Stimulated activated CD4-positive, alpha-beta T cell treated with anti-CD3 and anti-CD28 coated beads, Interleukin-15, amount 100 ng/mL, for 48 hours (primary cell): ENCODE measurements around the gene SLC66A2.
A peak's percentile ranks its signal among the peaks of the same experiment; 100 is the strongest.
"Not testable (repeated sequence)": the region's sequence is repeated elsewhere in the genome, so short reads cannot be mapped to it uniquely, and the experiment has no call there.

Source experiments
- DNase-seq, 2 donors: peaks; one replicate each; pipeline ENCODE4 v3.0.0-alpha.2; 2020; ENCODE audit warnings: low read depth in 2 of 2

The SLC66A2 gene

DNA sequence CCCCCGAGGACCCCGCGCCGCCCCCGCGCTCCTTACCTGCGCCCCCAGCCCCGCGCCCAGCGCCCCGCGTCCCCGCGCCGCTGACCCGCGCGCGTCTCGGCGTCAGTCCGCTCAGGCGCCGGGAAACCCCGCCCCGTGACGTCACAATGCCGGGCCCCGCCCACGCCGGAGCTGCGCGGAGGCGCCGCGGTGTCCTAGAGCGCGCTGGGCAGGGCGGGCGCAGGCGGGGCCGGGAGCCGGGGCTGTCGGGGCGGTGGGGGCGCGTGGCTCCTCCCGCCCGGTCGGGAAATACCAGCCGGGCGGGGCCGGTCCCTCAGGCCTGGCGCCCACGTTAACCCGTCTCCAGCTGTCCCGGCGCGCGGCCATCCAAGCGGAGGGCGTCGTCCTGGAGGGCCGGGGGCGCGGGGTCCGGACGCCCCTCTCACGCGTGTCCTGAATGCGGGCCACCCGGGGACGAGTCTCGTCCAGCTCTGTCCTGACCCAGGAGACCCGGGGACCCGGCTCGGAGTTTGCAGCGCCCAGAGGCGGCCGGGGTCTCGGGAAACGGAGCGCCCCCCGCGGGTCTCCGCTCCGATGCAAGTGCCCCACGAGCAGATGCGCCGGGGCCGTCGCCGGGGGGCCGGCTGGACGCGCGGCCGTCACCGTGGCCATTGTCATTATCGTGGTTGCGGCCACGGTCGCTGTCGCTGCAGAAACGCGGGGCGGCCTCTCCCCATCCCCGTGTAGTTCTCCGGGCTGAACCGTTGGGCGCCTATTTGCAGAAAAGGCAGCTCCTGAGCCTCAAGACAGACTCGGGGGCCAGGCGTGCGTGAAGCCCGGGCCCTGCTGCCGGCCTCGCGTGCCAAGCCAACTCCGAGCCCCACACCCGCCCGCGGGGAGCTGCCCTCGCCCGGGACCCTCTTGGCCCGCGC lies at the start of gene SLC66A2:
Gene SLC66A2 (minus strand): TSS at position 109 of the 911 bp plus-strand sequence. CDS start 727 bp downstream, outside the sequence.
- peak; percentile 85 to 91 for DNase-seq

DNA sequence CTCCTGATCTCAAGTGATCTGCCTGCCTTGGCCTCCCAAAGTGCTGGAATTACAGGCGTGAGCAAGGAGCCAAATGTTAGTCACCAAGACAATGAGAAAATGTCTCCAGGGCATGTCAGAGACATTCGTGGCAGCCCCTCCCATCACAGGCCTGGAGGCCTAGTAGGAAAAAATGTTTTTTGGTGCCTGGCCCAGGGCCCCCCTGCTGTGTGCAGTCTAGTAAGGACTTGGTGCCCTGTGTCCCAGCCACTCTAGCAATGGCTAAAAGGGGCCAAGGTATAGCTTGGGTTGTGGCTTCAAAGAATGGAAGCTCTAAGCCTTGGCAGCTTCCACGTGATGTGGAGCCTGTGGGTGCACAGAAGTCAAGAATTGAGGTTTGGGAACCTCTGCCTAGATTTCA lies 49.4 kb upstream of the SLC66A2 start:
- DNase-seq: no peak

DNA sequence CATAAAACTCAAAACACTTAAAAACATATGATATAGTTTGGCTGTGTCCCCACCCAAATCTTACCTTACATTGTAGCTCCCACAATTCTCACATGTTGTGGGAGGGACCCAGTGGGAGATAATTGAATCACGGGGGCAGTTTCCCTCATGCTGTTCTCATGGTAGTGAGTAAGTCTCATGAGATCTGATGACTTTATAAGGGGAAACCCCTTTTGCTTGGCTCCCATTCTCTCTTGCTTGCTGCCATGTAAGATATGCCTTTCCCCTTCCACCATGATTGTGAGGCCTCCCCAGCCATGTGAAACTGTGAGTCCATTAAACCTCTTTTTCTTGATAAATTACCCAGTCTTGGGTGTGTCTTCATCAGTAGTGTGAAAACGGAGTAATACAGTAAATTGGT lies 48.2 kb upstream of the SLC66A2 start:
- not testable (repeated sequence) for DNase-seq

DNA sequence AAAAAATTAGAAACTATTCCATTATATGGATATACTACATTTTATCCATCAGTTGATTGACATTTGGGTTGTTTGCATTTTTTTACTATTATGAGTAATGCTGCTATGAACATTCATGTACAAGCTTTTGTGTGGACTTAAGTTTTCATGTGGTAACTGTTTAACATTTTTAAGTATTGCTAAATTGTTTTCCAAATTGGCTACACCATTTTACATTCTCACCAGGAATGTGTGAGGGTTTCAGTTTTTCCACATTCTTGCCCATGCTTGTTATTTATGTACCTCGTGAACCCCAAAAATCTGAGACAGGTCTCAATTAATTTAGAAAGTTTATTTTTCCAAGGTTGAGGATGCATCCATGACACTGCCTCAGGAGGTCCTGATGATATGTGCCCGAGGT lies 40.0 kb upstream of the SLC66A2 start:
- no peak for DNase-seq

DNA sequence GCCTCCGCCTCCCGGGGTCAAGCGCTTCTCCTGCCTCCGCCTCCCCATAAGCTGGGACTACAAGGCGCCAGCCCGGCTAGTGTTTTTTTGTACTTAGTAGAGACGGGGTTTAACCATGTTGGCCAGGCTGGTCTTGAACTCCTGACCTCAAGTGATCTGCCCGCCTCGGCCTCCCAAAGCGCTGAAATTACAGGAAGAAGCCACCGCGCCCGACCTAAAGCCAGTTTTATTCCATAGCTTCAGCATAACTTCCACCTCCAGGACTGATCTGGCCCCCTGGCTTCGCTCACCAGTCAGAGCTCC lies 37.7 kb upstream of the SLC66A2 start:
- DNase-seq: no peak

DNA sequence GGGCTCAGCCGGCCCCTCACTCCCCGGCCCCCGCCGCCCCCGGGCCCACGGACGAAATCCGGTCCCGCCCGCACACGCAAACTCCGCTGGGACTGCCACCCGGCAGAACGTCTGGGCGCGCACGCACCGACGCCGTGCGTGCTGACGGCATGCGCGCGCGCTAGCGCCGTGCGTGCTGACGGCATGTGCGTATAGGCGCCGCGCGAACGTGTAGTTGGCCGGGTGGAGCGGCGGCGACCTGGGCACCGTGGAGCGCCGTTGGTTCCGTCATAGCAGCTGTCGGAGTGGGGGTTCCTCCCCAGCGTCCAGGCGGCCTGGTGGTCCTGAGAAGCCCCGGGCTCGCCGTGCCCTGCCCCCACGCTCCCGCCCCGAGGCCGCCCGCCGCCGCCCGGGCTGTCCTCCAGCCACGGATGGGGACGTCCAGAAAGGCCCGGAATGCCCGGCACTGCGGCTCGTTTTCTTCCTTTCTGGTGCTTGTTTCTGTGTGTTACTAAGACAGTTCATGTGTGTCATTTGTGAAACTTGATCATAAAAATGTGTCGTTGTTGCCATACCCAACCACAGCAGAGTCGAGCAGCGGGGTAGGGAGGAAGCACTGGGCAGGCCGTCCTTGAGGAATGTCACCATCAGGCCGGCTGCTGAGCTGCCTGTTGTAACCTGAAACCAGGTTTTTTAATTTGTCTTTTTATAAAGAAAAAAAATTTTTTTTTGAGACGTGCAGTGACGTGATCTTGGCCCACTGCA lies 37.2 kb upstream of the SLC66A2 start, which contains the start of gene TXNL4A:
Gene TXNL4A (minus strand): TSS at position 113 of the 744 bp plus-strand sequence. CDS start 171 bp downstream, outside the sequence.
- DNase-seq: peak; percentile 75 to 77

DNA sequence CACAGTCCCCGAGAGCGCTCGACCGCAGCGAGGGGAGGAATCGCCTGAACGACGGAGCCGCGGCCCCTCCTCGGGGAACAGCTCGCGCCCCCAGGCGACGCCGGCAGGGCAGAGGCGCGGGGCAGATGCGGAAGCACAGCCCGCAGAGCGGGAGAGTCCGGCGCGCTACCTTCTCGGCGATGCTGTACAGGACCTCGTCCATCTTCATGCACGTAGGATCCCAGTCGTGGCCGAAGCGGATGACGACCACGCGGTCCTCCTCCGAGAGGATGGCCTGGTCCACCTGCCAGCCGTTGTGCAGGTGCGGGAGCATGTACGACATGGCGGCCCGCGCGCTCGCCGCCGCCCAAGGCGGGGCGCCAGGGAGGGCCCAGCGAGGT lies 36.6 kb upstream of the SLC66A2 start:
- DNase-seq: peak; percentile 29 to 49

DNA sequence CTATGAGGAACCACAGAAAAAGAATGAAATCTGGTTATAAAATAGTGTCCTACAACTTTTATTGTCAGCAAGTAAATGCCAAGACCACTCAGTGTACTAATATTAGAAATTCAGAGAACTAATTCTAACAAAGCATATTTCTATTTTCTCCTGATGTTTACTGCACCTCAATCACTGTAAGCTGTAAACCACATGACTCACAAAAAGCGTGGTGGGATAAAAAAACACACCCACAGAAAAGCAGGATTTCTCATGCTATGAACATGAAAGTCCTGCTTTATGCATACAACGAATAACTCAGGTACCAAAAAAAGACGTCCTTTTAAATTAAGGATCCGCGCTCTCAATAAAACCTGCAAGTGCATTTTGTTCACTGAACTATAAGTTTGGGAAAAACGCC lies 36.1 kb upstream of the SLC66A2 start:
- no peak for DNase-seq

DNA sequence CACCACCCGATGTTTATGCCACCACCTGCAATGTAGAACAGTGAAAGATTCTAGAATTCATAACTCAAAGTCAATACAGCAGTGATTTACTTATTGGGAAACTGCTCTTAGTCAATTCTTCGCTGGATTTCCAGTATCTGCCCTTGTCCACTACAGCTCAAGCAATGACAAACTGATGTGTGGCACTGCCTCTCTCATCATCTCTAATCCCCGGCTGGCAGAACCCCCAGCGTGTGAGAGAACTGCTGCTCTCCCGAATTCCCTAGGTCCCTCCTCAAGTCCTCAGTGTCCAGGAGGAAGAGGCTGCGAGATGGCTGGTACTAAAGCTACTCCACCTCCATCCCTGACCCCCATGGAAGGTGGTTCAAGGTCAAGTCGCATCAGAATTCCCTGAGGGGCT lies 35.3 kb upstream of the SLC66A2 start:
- DNase-seq: no peak

DNA sequence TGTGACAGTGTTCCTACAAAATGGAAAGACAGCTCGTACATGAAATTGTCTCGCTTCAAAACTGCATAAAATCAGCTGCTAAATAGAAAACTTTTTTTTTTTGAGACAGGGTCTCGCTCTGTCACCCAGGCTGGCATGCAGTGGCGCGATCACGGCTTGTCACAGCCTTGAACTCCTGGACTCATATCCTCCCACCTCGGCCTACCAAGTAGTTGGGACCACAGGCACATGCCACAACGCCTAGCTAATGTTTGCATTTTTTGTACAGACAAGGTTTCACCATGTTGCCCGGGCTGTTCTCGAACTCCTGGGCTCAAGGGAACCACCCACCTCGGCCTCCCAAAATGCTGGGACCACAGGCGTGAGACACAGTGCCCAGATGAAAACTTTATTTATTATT lies 33.7 kb upstream of the SLC66A2 start:
- DNase-seq: no peak

DNA sequence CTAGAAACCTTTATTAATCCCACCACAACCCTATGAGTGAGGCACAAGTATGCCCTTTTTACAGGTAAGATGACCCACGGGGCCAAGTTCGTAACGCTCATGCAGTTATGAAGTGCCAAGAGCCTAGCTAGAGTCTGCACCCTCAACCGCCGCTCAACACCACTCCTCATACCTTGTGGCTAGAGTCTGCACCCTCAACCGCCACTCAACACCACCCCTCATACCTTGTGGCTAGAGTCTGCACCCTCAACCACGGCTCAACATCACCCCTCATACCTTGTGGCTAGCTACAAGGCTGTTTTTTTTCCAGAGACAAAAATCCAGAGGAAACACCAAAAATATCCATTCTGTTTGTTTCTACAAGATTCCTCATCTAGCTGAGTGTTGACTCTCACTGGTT lies 32.3 kb upstream of the SLC66A2 start:
- DNase-seq: no peak

DNA sequence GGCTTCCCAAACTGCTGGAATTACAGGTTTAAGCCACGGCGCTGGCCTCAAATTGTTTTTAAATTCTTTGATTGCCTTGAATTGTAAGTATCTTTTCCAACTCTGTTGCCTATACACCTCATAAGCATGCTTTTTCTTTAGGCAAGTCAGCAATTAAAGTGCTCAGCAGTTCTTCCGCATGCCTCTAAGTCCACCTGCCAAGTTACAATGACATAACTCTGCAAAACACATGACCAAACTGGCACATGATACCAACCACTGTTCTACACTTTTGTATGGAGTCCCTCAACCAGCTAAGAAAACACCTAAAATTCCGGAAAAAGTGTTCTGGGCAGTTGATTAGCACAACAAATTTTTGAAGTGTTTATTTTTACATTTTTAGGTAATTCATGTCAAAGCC lies 31.8 kb upstream of the SLC66A2 start:
- no peak for DNase-seq

DNA sequence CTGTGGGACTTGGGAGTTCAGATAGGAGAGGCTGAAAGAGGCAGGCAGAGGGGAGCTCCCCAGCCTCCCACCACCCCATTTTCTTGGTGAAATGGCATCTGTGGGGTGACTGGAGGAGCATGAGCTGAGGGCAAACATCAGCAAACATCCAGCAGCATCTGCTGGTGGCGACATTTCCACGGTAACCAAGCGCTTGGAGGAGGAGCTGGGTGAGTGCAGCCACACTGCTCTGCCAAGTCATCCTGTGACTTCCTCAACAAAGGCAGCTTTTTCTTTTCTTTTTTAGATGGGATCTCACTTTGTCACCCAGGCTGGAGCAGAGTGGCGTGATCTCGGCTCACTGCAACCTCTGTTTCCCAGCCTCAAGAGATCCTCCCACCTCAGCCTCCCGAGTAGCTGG lies 31.3 kb upstream of the SLC66A2 start:
- no peak for DNase-seq

DNA sequence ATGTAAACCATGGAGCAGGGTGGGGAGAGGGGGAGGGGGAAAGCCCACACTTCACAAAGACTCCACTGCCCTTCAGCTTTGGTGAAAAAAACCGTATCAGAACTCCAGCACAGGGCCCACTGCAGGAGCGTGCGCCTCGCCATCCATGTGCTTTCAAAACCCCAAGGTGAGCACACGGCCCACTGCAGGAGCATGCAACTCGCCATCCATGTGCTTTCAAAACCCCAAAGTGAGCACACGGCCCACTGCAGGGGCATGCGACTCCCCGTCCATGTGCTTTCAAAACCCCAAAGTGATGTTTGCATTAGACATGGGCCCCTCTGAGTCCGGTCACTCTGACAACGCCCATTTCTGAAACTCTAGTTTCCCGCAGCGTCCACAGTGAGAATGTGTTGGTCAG lies 29.1 kb upstream of the SLC66A2 start:
- DNase-seq: no peak

DNA sequence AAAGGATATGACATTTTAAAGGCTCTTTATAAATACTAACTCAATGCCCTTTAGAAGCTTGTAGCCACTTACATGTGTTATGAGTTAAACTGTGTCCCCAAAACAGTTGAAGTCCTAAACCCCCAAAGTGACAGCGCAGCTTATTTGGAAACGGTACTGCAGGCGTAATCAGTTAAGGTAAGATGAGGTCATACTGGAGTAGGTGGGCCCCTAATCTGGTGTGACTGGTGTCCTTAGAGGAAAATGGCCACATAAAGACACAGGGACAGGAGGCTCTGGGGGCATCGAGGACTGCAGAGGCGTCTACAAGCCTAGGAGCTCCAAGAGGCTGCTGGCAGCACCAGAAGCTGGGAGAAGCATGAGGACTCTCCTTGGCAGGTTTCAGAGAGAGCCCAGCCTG lies 28.4 kb upstream of the SLC66A2 start:
- no peak for DNase-seq

DNA sequence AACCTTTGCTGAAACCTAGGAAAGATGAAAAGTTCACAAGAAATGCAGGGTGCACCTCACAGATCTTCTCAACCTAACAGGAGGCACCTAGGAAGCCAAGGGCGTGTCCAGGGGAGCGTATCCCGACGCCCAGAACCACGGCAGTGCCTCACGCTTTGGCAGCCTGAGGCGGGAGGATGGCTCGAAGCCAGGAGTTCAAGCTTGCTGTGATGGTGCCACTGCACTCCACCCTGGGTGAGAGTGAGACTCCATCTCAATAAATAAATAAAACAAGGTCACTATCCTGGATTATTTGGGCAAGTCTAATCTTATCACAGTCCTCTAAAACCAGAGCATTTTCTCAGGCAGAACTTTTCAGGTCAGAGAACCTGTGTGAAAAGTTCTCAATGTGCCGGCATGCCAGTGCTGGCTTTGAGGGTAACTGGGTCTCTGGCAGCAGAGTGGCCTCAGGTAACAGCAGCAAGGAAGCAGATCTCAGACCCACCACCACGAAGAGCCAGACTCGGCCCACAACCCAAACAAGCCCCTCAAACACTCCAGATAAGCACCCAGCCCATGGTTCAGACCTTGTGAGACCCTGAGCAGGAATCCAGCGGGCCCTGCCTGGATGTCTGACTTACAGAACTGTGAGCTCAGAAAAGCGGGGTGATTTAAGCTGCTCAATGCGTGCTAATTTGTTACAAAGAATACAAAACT lies 24.7 kb upstream of the SLC66A2 start:
- DNase-seq: no peak

DNA sequence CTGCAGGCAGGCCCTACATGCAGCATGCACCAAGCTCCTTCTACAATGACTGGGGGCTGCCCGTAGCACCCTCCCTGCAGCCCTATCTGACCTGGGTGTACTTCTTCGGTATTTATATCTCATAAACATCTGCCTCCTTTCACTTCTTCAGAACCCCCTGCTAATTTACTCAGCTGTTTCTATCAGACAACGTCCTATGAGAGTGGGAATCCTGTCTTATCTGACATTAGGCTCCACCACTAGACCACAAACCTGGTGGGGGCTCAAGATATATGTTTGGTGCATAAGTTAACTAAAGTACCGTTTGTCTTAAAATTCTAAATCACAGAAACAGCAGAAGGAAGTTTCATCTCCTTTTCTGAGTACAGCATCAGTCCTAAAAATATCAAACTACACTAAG lies 23.6 kb upstream of the SLC66A2 start:
- no peak for DNase-seq

DNA sequence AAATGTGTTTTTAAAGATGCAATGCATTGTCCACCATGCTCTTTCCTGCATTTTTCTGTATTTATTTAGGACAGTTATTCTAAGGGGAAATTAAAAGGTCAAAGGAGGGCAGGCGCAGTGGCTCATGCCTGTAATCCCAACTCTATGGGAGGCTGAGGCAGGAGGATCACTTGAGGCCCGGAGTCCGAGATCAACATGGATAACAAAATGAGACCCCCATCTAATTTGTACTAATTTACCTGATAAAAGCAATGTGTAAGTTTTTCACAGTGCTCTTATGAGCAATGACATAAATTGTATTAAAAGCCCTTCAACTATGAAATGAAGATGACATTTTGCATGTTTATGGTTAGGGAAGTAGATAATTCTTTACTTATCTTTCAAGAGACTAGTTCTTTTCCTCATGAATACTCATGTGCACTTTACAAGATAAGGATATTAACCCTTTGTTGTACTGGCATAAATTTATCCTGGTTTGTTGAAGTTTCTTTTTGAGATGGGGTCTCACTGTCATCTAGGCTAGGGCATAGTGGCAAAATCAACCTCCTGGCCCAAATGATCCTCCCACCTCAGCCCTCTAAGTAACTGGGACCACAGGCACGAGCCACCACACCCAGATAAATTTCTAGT lies 22.7 kb upstream of the SLC66A2 start:
- no peak for DNase-seq

DNA sequence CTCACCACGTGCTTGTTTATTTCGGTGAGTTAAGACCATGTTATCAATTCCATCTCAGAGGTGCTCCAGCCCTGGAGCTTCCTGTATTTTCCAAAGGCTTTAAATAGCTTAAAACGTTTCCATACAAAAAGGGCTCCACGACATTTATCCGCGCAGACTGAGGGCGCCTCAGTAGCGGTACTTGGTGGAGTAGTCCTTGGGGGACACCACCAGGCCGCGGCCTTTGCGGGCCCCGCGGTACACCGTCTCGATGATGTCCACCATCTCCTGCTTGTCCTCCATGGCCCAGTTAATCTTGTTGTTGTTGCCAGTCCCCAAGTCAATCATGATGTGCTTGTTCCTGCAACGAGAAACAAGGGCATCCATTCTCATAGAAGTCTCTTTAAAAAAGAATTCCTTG lies 22.1 kb upstream of the SLC66A2 start:
- DNase-seq: no peak

DNA sequence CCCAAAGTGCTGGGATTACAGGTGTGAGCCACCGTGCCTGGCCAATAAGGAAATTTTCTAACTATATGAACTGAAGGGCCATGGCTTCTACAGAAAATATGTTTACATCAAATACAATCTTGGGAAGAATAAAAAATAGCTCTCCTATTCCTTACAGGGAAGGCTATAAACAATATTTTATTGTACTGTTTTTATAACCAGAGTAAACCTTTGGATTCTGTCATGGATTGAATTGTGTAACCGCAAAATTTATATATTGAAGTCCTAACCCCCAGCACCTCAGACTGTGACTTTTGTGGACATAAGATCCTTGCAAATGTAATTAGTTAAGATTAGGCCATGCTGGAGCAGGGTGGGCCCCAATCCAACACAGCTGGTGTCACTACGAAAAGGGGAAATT lies 21.3 kb upstream of the SLC66A2 start:
- no peak for DNase-seq

DNA sequence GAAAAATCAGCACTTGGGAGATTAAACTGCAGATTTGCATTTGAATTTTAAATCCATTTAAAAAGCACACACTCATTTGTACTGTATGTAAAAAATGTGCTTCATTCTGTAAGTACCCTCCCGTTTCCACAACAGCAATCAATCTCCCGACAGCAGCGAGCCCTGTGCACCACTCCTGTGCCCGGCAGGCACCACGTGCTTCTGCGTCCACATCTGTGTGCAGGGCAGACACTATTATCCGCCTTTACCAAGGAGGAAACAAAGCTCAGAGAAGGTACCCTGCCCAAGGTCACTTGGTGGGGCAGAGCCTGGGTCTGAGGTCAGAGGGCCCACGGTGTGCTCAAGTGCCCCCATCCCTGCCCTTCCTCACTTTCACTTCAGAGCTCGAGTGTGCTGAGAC lies 20.5 kb upstream of the SLC66A2 start:
- DNase-seq: no peak
